Measurements from ENCODE around the gene ASPRV1. TPM values are rescaled to one million over a fixed set of nuclear protein-coding genes. Genes with fewer than 3 reads are reported as not detected.

ASPRV1 gene
- total RNA-seq, 4 donors from 2014 or later = 0.95 to 1.2 TPM; not detected in 2

DNA sequence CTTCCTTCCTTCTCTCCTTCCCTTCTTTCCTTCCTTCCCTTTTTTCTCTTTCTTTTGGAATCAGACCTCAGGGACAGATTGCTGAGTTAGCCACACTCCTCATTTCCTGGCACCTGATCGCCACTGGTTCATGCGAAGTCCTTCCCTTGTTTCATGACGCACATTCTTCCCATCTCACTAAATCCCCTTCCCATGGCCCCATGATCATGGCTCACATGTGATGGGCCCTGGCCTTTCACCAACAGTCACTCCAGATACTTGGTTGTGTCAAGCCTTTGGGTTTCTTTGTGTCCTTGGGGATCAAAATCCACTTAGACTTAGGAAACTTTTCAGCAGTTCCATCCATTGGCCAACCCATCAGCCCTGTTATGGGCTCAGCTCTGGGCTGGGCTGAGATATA, 23.8 kb upstream of the ASPRV1 start:
- Histone ChIP-seq H3K27ac (no peak overlapping the region), H3K36me3 (no peaks in the 10 kb centered on the region), H3K4me1 (peaks cover 0 to 14% (median 7%) of the 10 kb centered on the region in 4 donors), H3K4me3 (no peak overlapping the region), H3K27me3 (no peaks in the 10 kb centered on the region), H3K9me3 (no peaks in the 10 kb centered on the region)
- WGBS, 2 donors (ENCODE audit: low coverage in 1 of 2) = 96 to 100% methylated on average over 2 to 3 of the region's 3 CpGs
- TF ChIP-seq, protein P1, sequence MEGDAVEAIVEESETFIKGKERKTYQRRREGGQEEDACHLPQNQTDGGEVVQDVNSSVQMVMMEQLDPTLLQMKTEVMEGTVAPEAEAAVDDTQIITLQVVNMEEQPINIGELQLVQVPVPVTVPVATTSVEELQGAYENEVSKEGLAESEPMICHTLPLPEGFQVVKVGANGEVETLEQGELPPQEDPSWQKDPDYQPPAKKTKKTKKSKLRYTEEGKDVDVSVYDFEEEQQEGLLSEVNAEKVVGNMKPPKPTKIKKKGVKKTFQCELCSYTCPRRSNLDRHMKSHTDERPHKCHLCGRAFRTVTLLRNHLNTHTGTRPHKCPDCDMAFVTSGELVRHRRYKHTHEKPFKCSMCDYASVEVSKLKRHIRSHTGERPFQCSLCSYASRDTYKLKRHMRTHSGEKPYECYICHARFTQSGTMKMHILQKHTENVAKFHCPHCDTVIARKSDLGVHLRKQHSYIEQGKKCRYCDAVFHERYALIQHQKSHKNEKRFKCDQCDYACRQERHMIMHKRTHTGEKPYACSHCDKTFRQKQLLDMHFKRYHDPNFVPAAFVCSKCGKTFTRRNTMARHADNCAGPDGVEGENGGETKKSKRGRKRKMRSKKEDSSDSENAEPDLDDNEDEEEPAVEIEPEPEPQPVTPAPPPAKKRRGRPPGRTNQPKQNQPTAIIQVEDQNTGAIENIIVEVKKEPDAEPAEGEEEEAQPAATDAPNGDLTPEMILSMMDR (IDR thresholded peaks at IDR 0.05) = no peak
- TF ChIP-seq POLR2A (IDR thresholded peaks at IDR 0.05) = no peak
- TF ChIP-seq POLR2AphosphoS5 (IDR thresholded peaks at IDR 0.05) = no peak
- TF ChIP-seq EP300 (IDR thresholded peaks at IDR 0.05; ENCODE audit: low read depth) = no peak
- intact Hi-C loops (cut with DNase I; ENCODE audit: low total_unique reads) = no loop called here
- DNase-seq = no peak
- in situ Hi-C loops (cut with MboI; ENCODE audit: low pct_ligation_motif_present in 1 of 4, low pct_unique_long_range_greater_than_20kb in 1 of 4, low sequenced_read_pairs in 3 of 4) = no loop called here

DNA sequence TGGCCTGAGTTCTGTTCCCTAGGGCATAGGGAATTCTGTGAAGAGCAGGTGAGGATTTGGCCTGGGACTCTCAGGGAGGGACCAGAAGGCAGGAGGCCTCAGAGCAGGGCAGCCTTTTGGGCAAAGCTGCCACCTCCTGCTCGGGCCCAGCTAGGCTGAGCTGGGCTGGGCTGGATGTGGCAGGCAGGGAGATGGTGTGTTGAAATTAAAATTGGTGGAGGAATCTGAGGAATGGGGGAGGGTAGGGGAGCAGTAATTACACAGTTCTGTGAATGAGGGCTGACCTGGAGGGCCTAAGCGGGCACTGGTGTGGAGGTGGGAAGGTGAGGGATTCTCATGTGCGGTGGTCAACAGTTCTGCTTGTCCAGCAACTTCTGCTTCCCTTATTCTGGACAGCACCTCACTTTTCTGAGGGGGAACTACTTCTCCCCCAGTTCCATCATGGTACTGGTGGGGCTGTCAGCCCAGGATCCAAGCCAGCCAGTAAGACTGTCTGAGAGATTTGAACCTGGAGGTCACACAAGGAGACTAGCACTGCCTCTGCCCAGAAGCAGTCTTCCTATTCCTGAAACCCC, 22.0 kb upstream of the ASPRV1 start:
- Histone ChIP-seq H3K9me3 (no peaks in the 10 kb centered on the region), H3K36me3 (no peaks in the 10 kb centered on the region), H3K4me1 (no peaks in the 10 kb centered on the region), H3K27me3 (no peaks in the 10 kb centered on the region), H3K4me3 (no peak overlapping the region), H3K27ac (no peak overlapping the region)
- WGBS, 2 donors (ENCODE audit: low coverage in 1 of 2) = 83 to 98% methylated on average over 1 to 3 of the region's 3 CpGs
- DNase-seq = no peak
- intact Hi-C loops (cut with DNase I; ENCODE audit: low total_unique reads) = no loop called here
- no peak for TF ChIP-seq POLR2A (IDR thresholded peaks at IDR 0.05)
- TF ChIP-seq, protein P1 (IDR thresholded peaks at IDR 0.05) = no peak
- no peak for TF ChIP-seq POLR2AphosphoS5 (IDR thresholded peaks at IDR 0.05)
- no peak for TF ChIP-seq EP300 (IDR thresholded peaks at IDR 0.05; ENCODE audit: low read depth)
- in situ Hi-C loops (cut with MboI; ENCODE audit: low pct_ligation_motif_present in 1 of 4, low pct_unique_long_range_greater_than_20kb in 1 of 4, low sequenced_read_pairs in 3 of 4) = no loop called here

DNA sequence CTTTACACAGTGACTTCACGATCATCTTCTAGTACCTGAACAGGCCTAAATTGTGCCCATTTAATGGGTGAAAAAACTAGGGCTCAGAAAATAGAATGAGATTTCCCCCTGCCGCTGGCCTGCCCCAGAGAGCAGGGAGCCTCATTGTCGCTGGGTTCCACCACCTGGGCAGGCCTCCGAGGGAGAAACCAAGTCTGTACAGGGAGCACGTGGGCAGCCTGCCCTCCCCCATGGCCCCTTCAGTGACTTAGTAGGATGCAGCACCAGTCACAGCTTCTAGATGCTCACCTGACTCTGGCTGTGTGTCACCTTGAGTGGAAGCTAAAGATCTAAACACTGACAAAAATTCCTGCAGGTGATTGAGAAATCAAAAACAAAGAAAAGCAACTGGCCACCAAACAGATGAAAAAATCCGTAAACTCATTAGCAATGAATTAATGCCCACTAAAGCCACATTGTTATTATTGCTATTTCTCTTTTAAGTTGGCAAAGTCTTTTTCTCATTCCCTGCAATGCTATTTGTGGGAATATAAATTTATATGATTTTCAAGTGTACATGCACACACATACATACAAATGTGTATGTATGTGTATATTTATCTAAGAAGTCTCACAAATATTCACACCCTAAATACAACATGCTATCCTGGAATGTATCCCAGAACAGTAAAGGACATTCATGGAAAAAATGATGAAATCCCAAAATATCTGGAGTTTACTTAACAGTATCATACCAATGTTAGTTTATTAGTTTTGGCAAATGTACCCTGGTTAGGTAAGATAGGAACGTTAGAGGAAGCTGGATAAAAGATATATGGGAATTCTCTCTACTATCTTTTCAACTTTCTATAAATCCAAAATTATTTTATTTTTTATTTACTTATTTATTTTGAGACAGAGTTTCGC, 18.7 kb upstream of the ASPRV1 start:
- WGBS, 2 donors (ENCODE audit: low coverage in 1 of 2) = 73 to 81% methylated on average over 3 to 8 of the region's 8 CpGs
- H3K27ac ChIP-seq = no peak overlapping the region
- DNase-seq = no peak
- intact Hi-C loops (cut with DNase I; ENCODE audit: low total_unique reads) (no loop called here), in situ Hi-C loops (cut with MboI; ENCODE audit: low pct_ligation_motif_present in 1 of 4, low pct_unique_long_range_greater_than_20kb in 1 of 4, low sequenced_read_pairs in 3 of 4) (no loop called here)
- H3K27me3 ChIP-seq = no peaks in the 10 kb centered on the region
- no peak for TF ChIP-seq POLR2AphosphoS5 (IDR thresholded peaks at IDR 0.05)
- no peak for TF ChIP-seq EP300 (IDR thresholded peaks at IDR 0.05; ENCODE audit: low read depth)
- no peak for TF ChIP-seq POLR2A (IDR thresholded peaks at IDR 0.05)
- TF ChIP-seq, protein P1 (IDR thresholded peaks at IDR 0.05) = no peak
- H3K4me1 ChIP-seq = no peaks in the 10 kb centered on the region
- no peaks in the 10 kb centered on the region for H3K36me3 ChIP-seq
- H3K9me3 ChIP-seq = no peaks in the 10 kb centered on the region
- no peak overlapping the region for H3K4me3 ChIP-seq

DNA sequence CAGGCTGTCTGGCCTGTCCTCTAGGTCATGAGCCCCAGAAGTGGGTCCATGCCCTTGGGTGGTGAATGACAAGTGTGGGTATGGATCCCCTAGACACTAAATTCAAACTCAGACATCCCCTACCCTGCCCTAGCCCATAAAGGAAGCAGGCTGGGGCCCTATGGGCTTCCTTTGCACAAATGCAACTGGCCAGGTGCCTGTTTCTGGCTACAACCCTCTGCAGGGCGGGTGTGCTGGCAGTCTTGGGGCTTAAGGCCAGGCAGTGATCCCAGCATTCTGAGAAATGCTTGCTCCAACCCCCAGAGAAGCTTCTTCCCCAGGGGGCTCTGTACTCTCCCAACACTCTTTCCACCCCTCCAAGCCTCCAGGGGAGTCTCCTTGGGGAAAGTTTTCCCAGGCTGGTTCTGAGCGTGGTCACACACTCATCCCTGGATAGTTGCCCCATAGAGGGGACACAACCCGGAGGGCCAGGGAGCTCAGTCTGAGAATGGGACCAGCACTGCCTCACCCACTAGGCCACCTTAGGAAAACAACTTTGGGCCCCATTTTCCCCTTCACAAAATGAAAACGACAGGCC, 16.6 kb upstream of the ASPRV1 start:
- TF ChIP-seq POLR2AphosphoS5 (IDR thresholded peaks at IDR 0.05) = no peak
- TF ChIP-seq, protein P1 (IDR thresholded peaks at IDR 0.05) = no peak
- H3K36me3 ChIP-seq = no peaks in the 10 kb centered on the region
- H3K4me1 ChIP-seq = no peaks in the 10 kb centered on the region
- no peak for DNase-seq
- no peak overlapping the region for H3K4me3 ChIP-seq
- no peaks in the 10 kb centered on the region for H3K9me3 ChIP-seq
- H3K27ac ChIP-seq = no peak overlapping the region
- 81% methylated on average over 4 of the region's 4 CpGs; no CpG with 5 or more reads in 1 of the 2 donors for whole genome bisulfite sequencing, 2 donors (ENCODE audit: low coverage in 1 of 2)
- in situ Hi-C loops (cut with MboI; ENCODE audit: low pct_ligation_motif_present in 1 of 4, low pct_unique_long_range_greater_than_20kb in 1 of 4, low sequenced_read_pairs in 3 of 4) (no loop called here), intact Hi-C loops (cut with DNase I; ENCODE audit: low total_unique reads) (no loop called here)
- no peaks in the 10 kb centered on the region for H3K27me3 ChIP-seq

Data from transverse colon (tissue), 4 donors.